ENCODE data around the gene CACNA1F.

- TF ChIP-seq SIN3A (IDR thresholded peaks at IDR 0.05; ENCODE audit: borderline replicate concordance, insufficient read depth, low read depth, low read length) = no peak
- TF ChIP-seq CTCF (IDR thresholded peaks at IDR 0.05) = no peak
- TF ChIP-seq POLR2AphosphoS5 (IDR thresholded peaks at IDR 0.05; ENCODE audit: low read depth, low read length) = peak; percentile 47; the same call in 1 of the 2 replicates
- TF ChIP-seq REST (IDR thresholded peaks at IDR 0.05; ENCODE audit: insufficient read depth in 1 of 2, low read depth in 2 of 2, low read length in 1 of 2) = no peak
- TF ChIP-seq TCF7L2 (IDR thresholded peaks at IDR 0.05; ENCODE audit: low read depth, low read length) = no peak
Measured at GRCh38 chrX:49176421-49177326, 56.5 kb downstream of the CACNA1F start.
